ENCODE results near the gene MRGPRF.

The MRGPRF gene

GRCh38 chr11:69013009-69013951 is at the start of gene MRGPRF:
TSS of gene MRGPRF (minus strand) at chr11:69013246. CDS start at chr11:69009901, 3,345 bp downstream.
- H3K27me3 ChIP-seq (ENCODE audit: low read depth, low read length): peaks cover 13% of the 10 kb centered on the region
- no peaks in the 10 kb centered on the region for H3K79me2 ChIP-seq (ENCODE audit: low read length)
- no peak within 1 kb of the TSS for H3K27ac ChIP-seq (ENCODE audit: low read length)
- H3K4me1 ChIP-seq (ENCODE audit: low read length): no peaks in the 10 kb centered on the region
- no peak within 1 kb of the TSS for H3K4me2 ChIP-seq (ENCODE audit: low read length)
- H3K9me3 ChIP-seq (ENCODE audit: insufficient read depth, low read length): no peaks in the 10 kb centered on the region
- H3K4me3 ChIP-seq (ENCODE audit: low read length): no peak within 1 kb of the TSS
- H3K36me3 ChIP-seq (replicated peaks; ENCODE audit: low read depth, low read length): no peaks in the 10 kb centered on the region
- H3K9ac ChIP-seq (ENCODE audit: low read length): no peak within 1 kb of the TSS
- no peak for TF ChIP-seq CTCF (IDR thresholded peaks at IDR 0.05; ENCODE audit: low read depth, low read length)
- TF ChIP-seq EZH2phosphoT487 (IDR thresholded peaks at IDR 0.05; ENCODE audit: low read depth): no peak
- H2AFZ ChIP-seq (ENCODE audit: low read depth, low read length): no peak within 1 kb of the TSS
- H4K20me1 ChIP-seq (ENCODE audit: insufficient read depth, low read length): no peaks in the 10 kb centered on the region

GRCh38 chr11:69062169-69062855 is 49.3 kb upstream of the MRGPRF start:
- Histone ChIP-seq H3K79me2 (ENCODE audit: low read length) (peaks cover 2% of the 10 kb centered on the region), H3K4me2 (ENCODE audit: low read length) (no peak overlapping the region), H4K20me1 (ENCODE audit: insufficient read depth, low read length) (peaks cover 58% of the 10 kb centered on the region), H3K4me1 (ENCODE audit: low read length) (peaks cover under 1% of the 10 kb centered on the region; the same call in 1 of the 2 replicates), H2AFZ (ENCODE audit: low read depth, low read length) (no peak overlapping the region), H3K36me3 (replicated peaks; ENCODE audit: low read depth, low read length) (peaks cover 11% of the 10 kb centered on the region), H3K27me3 (ENCODE audit: low read depth, low read length) (no peaks in the 10 kb centered on the region), H3K9me3 (ENCODE audit: insufficient read depth, low read length) (no peaks in the 10 kb centered on the region), H3K27ac (ENCODE audit: low read length) (no peak overlapping the region), H3K9ac (ENCODE audit: low read length) (no peak overlapping the region), H3K4me3 (ENCODE audit: low read length) (no peak overlapping the region)
- TF ChIP-seq CTCF (IDR thresholded peaks at IDR 0.05; ENCODE audit: low read depth, low read length) (no peak), EZH2phosphoT487 (IDR thresholded peaks at IDR 0.05; ENCODE audit: low read depth) (no peak)

GRCh38 chr11:69061713-69062053 is 48.6 kb upstream of the MRGPRF start:
- Histone ChIP-seq H3K9ac (ENCODE audit: low read length) (no peak overlapping the region), H3K79me2 (ENCODE audit: low read length) (peaks cover 7% of the 10 kb centered on the region), H3K4me3 (ENCODE audit: low read length) (no peak overlapping the region), H3K36me3 (replicated peaks; ENCODE audit: low read depth, low read length) (peaks cover 15% of the 10 kb centered on the region), H4K20me1 (ENCODE audit: insufficient read depth, low read length) (peaks cover 52% of the 10 kb centered on the region), H3K9me3 (ENCODE audit: insufficient read depth, low read length) (no peaks in the 10 kb centered on the region), H3K4me1 (ENCODE audit: low read length) (peaks cover 6% of the 10 kb centered on the region), H3K27me3 (ENCODE audit: low read depth, low read length) (no peaks in the 10 kb centered on the region), H3K27ac (ENCODE audit: low read length) (no peak overlapping the region), H3K4me2 (ENCODE audit: low read length) (no peak overlapping the region), H2AFZ (ENCODE audit: low read depth, low read length) (no peak overlapping the region)
- no peak for TF ChIP-seq EZH2phosphoT487 (IDR thresholded peaks at IDR 0.05; ENCODE audit: low read depth)
- no peak for TF ChIP-seq CTCF (IDR thresholded peaks at IDR 0.05; ENCODE audit: low read depth, low read length)

All from OCI-LY3 (cell line).